GM19193 (cell line): ENCODE data around the gene DYNC2LI1.

ENCODE experiments used
- POLR2A ChIP-seq: IDR thresholded peaks from 4 replicates; pipeline ENCODE4 v1.6.1; 2011; ENCODE audit not compliant: insufficient read depth, insufficient read length; ENCODE audit errors: extremely low read depth

DYNC2LI1 gene

GRCh38 chr2:43798300-43798699 lies 24.5 kb downstream of the DYNC2LI1 start:
- TF ChIP-seq POLR2A: no peak

GRCh38 chr2:43800894-43801293 lies 27.1 kb downstream of the DYNC2LI1 start:
- TF ChIP-seq POLR2A: no peak

- TF ChIP-seq POLR2A: no peak
Observed at GRCh38 chr2:43802135-43802534, 28.3 kb downstream of the DYNC2LI1 start.

GRCh38 chr2:43803113-43803512 lies 29.3 kb downstream of the DYNC2LI1 start:
- TF ChIP-seq POLR2A: no peak

GRCh38 chr2:43806719-43807031 lies 32.8 kb downstream of the DYNC2LI1 start:
- no peak for TF ChIP-seq POLR2A

- TF ChIP-seq POLR2A: no peak
Observed at GRCh38 chr2:43810452-43810851, 36.6 kb downstream of the DYNC2LI1 start.

- no peak for TF ChIP-seq POLR2A
Observed at GRCh38 chr2:43810888-43811287, 37.0 kb downstream of the DYNC2LI1 start.

- no peak for TF ChIP-seq POLR2A
Observed at GRCh38 chr2:43812006-43812405, 38.2 kb downstream of the DYNC2LI1 start.

- TF ChIP-seq POLR2A: no peak
Observed at GRCh38 chr2:43812947-43813346, 39.1 kb downstream of the DYNC2LI1 start.

GRCh38 chr2:43814711-43815110 lies 40.9 kb downstream of the DYNC2LI1 start:
- no peak for TF ChIP-seq POLR2A

- no peak for TF ChIP-seq POLR2A
Observed at GRCh38 chr2:43818761-43819160, 44.9 kb downstream of the DYNC2LI1 start.

GRCh38 chr2:43819491-43820163 lies 45.8 kb downstream of the DYNC2LI1 start:
- no peak for TF ChIP-seq POLR2A

- no peak for TF ChIP-seq POLR2A
Observed at GRCh38 chr2:43822839-43823238, 49.0 kb downstream of the DYNC2LI1 start.

- no peak for TF ChIP-seq POLR2A
Observed at GRCh38 chr2:43823751-43824150, 49.9 kb downstream of the DYNC2LI1 start.

- TF ChIP-seq POLR2A: no peak
Observed at GRCh38 chr2:43824512-43824911, 50.7 kb downstream of the DYNC2LI1 start.

GRCh38 chr2:43824951-43825493 lies 51.2 kb downstream of the DYNC2LI1 start:
- no peak for TF ChIP-seq POLR2A

GRCh38 chr2:43825841-43826240 lies 52.0 kb downstream of the DYNC2LI1 start:
- no peak for TF ChIP-seq POLR2A
